ENCODE measurements around the gene OSBPL7.

DNA sequence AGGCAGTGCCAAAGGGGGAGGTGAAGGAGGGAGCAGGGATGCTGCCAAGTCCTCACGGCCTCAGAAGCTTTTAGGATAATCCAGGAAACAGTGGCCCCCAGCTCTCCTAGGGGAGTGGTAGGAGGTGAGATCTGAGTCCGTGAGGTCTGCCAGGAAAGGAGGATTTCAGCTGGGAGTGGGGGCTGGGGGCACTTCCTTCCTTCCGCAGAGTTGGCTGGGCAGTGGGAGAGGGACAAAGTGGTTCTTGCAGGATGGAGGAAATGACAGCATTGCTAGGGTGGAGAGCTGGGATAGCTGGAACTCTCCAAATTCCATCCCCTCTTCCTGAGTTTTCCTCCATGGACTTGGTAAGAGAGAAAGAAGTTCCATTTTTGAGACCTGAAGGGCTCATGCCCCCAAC, 34.1 kb upstream of the OSBPL7 start:
- no peak for TF ChIP-seq EZH2 (IDR thresholded peaks at IDR 0.05)
- TF ChIP-seq POLR2AphosphoS5 (IDR thresholded peaks at IDR 0.05; ENCODE audit: borderline replicate concordance, low read depth, low read length), result no peak

All from SK-N-MC (cell line).